NT2/D1 (cell line): ENCODE results near the gene C1S.

Source experiments
- SUZ12 ChIP-seq: IDR thresholded peaks from 2 replicates; pipeline ENCODE4 v1.6.1; 2011; ENCODE audit not compliant: insufficient read length, insufficient read depth; ENCODE audit errors: extremely low read depth
- YY1 ChIP-seq: IDR thresholded peaks from 2 replicates; pipeline ENCODE4 v1.6.1; 2011; ENCODE audit not compliant: insufficient read length, insufficient read depth
- ZNF274 ChIP-seq: IDR thresholded peaks from 2 replicates; pipeline ENCODE4 v1.6.1; 2011; ENCODE audit warnings: mild to moderate bottlenecking, low read depth, low read length

DNA sequence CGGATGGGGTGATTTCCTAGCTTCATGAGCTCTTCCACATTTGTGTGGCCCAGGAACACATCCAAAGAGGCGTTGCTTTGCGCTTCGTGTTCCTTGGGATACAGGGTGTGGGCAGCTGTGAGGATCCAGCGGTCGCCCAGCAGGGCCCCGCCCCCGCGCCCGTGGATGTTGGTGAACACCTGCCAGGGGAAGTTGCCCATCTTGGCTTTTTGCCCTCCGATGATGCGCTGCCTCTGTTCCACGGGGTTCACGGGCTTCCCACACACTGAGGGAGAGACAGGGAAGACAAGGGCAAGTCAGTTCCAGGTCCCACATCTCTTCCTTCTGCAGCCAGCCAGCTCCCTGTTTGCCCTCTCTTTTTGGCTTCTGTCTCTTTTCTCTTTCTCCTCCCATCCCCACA lies 20.5 kb downstream of the C1S start:
- TF ChIP-seq ZNF274 (no peak), YY1 (no peak), SUZ12 (no peak)
